GM18858 (cell line): Measurements from ENCODE around the gene MYL4.
"Not testable (repeated sequence)": the region's sequence is repeated elsewhere in the genome, so short reads cannot be mapped to it uniquely, and the experiment has no call there.

ENCODE experiments used
- ATAC-seq: cut with Tn5 transposase; IDR thresholded peaks from one replicate; pipeline ENCODE4 v1.9.1; 2021; ENCODE audit not compliant: unreplicated experiment

Gene MYL4

DNA sequence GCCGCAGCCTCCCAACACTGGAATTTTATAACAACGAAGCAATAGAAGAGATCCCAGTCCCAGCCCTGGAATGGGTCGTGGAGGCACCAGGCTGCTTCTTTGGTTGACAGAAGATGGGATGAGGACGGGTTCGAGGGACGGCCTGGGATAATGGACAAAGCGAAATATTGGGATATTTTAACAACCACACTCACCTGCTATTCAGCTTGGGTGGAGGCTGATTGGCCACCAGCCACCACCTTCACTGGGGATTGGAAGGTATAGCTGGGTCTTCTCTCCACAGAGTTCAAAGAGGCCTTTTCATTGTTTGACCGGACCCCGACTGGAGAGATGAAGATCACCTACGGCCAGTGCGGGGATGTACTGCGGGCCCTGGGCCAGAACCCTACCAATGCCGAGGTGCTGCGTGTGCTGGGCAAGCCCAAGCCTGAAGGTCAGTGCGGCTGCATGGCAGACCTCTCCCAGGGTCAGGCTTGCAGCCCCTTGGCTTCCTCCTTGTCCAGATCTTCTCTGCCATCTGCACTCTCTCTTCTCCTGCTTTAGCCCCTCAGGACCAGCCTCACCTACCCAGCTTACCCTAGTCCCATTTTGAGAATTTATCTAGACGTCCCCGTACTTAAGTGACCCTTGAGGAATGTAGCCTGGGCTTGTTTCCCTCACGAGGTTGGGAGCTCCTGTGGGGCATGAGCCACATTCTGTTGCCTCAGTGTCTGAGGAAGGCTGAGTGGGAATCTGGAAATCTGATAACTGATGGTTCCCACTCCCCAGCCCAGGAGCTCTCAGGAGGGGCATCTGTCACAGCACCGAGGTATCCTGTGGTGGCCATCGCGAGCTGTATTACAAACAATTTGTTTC is 10.7 kb downstream of the MYL4 start:
- ATAC-seq, result no peak

- ATAC-seq, result no peak
Observed at GRCh38 chr17:47220531-47220999, 11.4 kb downstream of the MYL4 start.

DNA sequence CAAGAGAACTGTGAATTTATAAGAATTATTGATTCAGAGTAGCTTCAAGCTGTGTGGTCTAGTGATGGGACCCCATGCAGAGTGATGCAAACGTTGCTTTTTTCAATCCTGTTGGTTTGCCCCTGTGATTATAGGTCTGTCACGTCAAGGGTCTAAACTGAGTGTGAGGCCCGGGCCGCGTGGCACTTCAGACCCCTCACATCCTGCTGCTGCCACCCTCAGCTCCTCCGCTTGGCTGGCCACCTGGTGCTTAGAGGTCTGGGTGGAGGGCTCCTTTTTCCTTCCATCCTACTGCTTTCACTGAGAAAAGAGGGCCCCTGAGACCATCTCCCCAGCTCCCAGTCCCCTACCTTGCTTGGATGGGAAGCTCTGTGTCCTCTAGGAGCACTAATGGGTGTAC is 12.0 kb downstream of the MYL4 start:
- no peak for ATAC-seq

DNA sequence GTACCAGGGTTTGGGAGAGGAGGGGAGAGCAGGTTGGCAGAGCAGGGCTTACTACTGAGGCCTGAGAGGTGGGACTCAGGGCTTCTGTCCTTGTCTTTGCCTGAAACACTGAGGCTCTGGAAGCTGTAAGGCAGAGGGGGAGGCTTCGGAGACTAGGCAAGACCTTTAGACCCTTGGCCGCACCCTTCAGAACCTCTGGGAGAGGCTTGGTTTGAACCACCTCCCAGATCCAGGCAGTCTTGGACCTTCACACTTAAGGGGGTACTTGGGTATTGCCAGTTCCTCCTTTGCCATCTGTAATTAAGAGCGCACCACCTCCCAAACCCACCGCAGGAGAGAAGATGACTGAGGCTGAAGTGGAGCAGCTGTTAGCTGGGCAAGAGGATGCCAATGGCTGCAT is 12.9 kb downstream of the MYL4 start:
- ATAC-seq, result no peak

DNA sequence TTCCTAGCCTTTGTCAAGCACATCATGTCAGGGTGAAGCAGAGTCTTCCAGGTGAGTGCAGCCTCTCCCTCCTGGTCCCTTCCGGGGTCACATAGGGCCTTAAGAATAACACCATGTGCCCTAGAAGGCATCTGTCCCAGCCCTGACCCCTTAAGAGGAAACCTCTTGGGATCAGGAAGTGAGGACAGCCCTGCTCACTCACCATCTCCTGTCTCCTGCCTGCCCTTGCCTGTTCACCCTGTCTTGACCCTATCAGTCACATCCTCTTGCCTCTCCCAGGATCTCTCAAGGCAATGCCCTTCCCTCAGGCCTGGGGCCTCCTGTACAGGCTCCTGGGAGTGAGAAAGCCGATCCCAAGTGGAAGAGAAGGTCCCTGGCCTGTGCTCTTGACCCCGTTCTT is 13.9 kb downstream of the MYL4 start:
- ATAC-seq, result no peak

- no peak for ATAC-seq
Observed at GRCh38 chr17:47223460-47223859, 14.3 kb downstream of the MYL4 start.

DNA sequence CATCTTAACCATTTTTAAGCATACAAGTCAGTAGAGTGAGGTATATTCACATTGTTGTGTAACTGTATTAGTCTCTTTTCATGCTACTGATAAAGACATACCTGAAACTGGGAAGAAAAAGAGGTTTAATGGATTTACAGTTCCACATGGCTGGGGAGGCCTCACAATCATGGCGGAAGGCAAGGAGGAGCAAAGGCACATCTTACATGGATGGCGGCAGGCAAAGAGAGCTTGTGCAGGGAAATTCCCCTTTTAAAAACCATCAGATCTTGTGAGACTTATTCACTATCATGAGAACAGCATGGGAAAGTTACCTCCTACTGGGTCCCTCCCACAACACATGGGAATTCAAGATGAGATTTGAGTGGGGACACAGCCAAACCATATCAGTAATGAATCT is 14.9 kb downstream of the MYL4 start:
- ATAC-seq, result not testable (repeated sequence)

DNA sequence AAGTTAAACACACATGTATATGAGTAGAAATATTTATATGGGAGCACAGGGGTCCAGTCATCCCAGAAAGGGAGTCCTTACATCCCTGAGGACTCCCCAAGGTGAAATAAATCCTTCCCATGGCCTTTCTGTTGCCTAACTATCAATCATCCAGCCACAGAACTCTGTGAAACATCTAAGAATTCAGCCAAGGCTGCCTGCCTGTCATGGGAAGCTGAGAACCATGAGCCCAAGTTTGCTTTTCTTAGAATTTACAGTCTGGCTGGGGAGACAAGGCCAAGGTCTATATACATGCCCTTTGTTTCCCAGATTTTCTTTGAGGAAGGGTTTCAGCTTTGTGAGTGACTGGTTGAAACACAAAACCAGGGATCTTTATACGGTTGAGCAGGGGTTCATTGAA is 15.8 kb downstream of the MYL4 start:
- ATAC-seq, result no peak

GRCh38 chr17:47225436-47225858 is 16.3 kb downstream of the MYL4 start:
- ATAC-seq, result no peak

DNA sequence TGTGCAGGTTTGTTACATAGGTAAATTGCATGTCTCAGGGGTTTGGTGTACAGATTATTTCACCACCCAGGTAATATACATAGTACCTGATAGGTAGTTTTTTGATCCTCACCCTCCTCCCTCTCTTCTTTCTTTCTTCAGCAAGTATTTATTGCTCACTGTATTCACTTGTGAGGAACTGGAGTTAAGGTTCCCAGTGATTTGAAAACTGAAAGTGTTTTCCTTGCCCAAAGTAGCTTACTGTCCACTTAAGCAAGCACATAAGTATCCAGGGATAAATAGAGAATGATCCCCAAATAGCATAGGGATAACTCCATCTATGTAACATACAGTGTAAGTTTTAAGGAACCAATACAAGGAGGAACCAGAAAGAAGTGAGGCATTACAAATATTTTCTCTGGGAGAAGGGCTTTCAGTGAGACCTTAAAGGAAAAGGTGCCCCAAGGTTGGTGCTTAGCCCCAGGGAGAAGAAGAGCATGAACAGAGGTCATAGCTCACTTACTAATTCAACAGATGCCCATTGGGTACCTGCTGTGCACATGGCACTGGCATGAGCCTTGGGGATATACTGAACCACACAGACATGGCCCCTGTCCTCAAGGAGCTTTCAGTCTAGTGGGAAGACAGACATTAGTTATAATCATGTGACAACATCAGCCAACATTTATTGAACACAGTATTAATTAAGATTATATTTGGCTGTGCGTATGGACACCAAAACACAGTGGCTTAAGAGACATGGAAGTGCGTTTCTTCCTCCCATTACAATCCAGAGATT is 17.0 kb downstream of the MYL4 start:
- ATAC-seq, result no peak

GRCh38 chr17:47227862-47228261 is 18.7 kb downstream of the MYL4 start:
- no peak for ATAC-seq

GRCh38 chr17:47229535-47230443 is 20.6 kb downstream of the MYL4 start:
- no peak for ATAC-seq

- no peak for ATAC-seq
Observed at GRCh38 chr17:47230864-47231263, 21.7 kb downstream of the MYL4 start.

GRCh38 chr17:47231334-47231733 is 22.2 kb downstream of the MYL4 start:
- ATAC-seq, result no peak

DNA sequence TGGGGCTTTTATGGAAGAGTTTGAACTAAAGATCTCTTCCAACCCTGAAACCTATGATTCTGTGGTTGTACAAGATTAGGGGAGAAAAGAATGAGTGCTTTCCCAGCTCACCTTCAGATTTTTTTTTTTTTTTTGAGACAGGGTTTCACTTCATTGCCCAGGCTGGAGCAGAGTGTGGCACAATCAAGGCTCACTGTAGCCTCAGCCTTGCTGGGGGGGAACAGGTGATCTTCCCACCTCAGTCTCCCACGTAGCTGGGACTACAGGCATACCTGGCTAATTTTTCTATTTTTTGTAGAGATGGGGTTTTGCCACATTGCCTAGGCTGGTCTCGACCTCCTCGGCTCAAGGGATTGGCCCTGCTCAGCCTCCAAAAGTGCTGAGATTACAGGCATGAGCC is 22.7 kb downstream of the MYL4 start:
- no peak for ATAC-seq

- ATAC-seq, result no peak
Observed at GRCh38 chr17:47232465-47232864, 23.3 kb downstream of the MYL4 start.

GRCh38 chr17:47235506-47235905 is 26.4 kb downstream of the MYL4 start:
- no peak for ATAC-seq

DNA sequence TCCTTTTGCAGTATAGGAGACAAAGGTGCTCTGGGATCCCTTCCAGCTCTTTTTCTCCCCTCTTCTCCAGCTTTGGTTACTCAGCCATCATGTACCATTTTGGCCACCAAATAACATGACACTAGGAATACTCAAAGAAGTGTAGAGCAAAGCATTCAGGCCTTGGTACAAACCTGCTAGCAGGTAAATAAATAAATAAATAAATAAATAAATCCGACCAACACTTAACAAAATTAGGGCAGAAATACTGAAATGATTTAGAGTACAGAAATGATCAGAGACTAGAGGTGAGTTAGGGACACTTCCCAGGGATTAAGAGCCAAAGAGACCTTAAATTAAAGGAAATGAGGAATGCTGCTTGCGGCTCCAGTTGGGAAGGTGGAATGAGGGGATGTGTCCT is 26.8 kb downstream of the MYL4 start:
- ATAC-seq, result no peak

DNA sequence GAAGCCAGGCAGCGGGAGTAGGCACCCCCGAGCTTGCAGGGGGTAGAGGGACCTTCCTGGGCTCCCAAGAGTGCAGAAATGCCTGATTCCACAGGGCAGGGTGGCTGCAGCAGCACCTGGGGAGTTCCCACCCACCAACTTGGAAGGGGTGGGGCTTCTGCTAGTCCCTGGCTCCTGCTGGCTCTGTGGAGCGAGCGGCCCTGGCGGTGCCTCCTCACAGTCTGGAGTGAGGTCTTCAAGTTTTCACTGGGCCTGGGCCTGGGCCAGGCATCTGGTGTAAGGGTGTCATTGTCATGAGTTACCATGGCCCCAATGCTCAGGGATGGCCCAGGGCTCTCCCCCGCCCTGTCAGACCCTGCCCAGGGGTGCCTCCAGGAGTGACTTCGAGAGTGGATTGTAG is 28.7 kb downstream of the MYL4 start:
- ATAC-seq, result no peak

- no peak for ATAC-seq
Observed at GRCh38 chr17:47238321-47239010, 29.3 kb downstream of the MYL4 start.

GRCh38 chr17:47239619-47239966 is 30.4 kb downstream of the MYL4 start:
- ATAC-seq, result no peak
